Measurements from ENCODE around the gene AEBP1.

The AEBP1 gene

GRCh38 chr7:44085546-44085945, 18.6 kb upstream of the AEBP1 start:
- no peak for DNase-seq (ENCODE audit: low read depth, low spot score)
- H3K4me3 ChIP-seq: no peak overlapping the region
- no peaks in the 10 kb centered on the region for H3K9me3 ChIP-seq (ENCODE audit: low read depth, low read length)
- no peaks in the 10 kb centered on the region for H3K36me3 ChIP-seq (ENCODE audit: insufficient read depth, low read length)
- no peak overlapping the region for H3K9ac ChIP-seq (ENCODE audit: insufficient read length)
- TF ChIP-seq EZH2 (IDR thresholded peaks at IDR 0.05) (no peak), POLR2AphosphoS5 (IDR thresholded peaks at IDR 0.05; ENCODE audit: borderline replicate concordance, low read depth, low read length) (no peak), FOXP2 (optimal IDR thresholded peaks at IDR 0.05; ENCODE audit: control extremely low read depth, extremely low read length, insufficient read depth) (no peak)
- no peak overlapping the region for H3K27ac ChIP-seq

- no peak overlapping the region for H3K4me3 ChIP-seq
- H3K36me3 ChIP-seq (ENCODE audit: insufficient read depth, low read length): no peaks in the 10 kb centered on the region
- TF ChIP-seq FOXP2 (optimal IDR thresholded peaks at IDR 0.05; ENCODE audit: control extremely low read depth, extremely low read length, insufficient read depth) (no peak), POLR2AphosphoS5 (IDR thresholded peaks at IDR 0.05; ENCODE audit: borderline replicate concordance, low read depth, low read length) (no peak), EZH2 (IDR thresholded peaks at IDR 0.05) (no peak)
- no peak for DNase-seq (ENCODE audit: low read depth, low spot score)
- H3K9me3 ChIP-seq (ENCODE audit: low read depth, low read length): no peaks in the 10 kb centered on the region
- no peak overlapping the region for H3K27ac ChIP-seq
- no peak overlapping the region for H3K9ac ChIP-seq (ENCODE audit: insufficient read length)
These were observed 17.5 kb upstream of the AEBP1 start for GRCh38 chr7:44086627-44087026.

GRCh38 chr7:44087911-44088838, 16.0 kb upstream of the AEBP1 start:
- Histone ChIP-seq H3K4me3 (no peak overlapping the region), H3K9me3 (ENCODE audit: low read depth, low read length) (no peaks in the 10 kb centered on the region), H3K27ac (no peak overlapping the region), H3K36me3 (ENCODE audit: insufficient read depth, low read length) (no peaks in the 10 kb centered on the region), H3K9ac (ENCODE audit: insufficient read length) (no peak overlapping the region)
- TF ChIP-seq EZH2 (IDR thresholded peaks at IDR 0.05) (no peak), POLR2AphosphoS5 (IDR thresholded peaks at IDR 0.05; ENCODE audit: borderline replicate concordance, low read depth, low read length) (no peak), FOXP2 (optimal IDR thresholded peaks at IDR 0.05; ENCODE audit: control extremely low read depth, extremely low read length, insufficient read depth) (no peak)
- no peak for DNase-seq (ENCODE audit: low read depth, low spot score)

- no peaks in the 10 kb centered on the region for H3K36me3 ChIP-seq (ENCODE audit: insufficient read depth, low read length)
- no peak overlapping the region for H3K4me3 ChIP-seq
- DNase-seq (ENCODE audit: low read depth, low spot score): no peak
- TF ChIP-seq EZH2 (IDR thresholded peaks at IDR 0.05): no peak
- TF ChIP-seq FOXP2 (optimal IDR thresholded peaks at IDR 0.05; ENCODE audit: control extremely low read depth, extremely low read length, insufficient read depth): no peak
- no peak for TF ChIP-seq POLR2AphosphoS5 (IDR thresholded peaks at IDR 0.05; ENCODE audit: borderline replicate concordance, low read depth, low read length)
- H3K9me3 ChIP-seq (ENCODE audit: low read depth, low read length): no peaks in the 10 kb centered on the region
- H3K27ac ChIP-seq: no peak overlapping the region
- H3K9ac ChIP-seq (ENCODE audit: insufficient read length): no peak overlapping the region
These were observed 11.0 kb upstream of the AEBP1 start for GRCh38 chr7:44093102-44093641.

GRCh38 chr7:44094365-44094764, 9.8 kb upstream of the AEBP1 start:
- no peak overlapping the region for H3K27ac ChIP-seq
- H3K4me3 ChIP-seq: no peak overlapping the region

GRCh38 chr7:44094883-44095592, 9.1 kb upstream of the AEBP1 start:
- H3K9ac ChIP-seq (ENCODE audit: insufficient read length): no peak overlapping the region
- H3K9me3 ChIP-seq (ENCODE audit: low read depth, low read length): no peaks in the 10 kb centered on the region
- H3K27ac ChIP-seq: no peak overlapping the region
- H3K4me3 ChIP-seq: no peak overlapping the region
- TF ChIP-seq FOXP2 (optimal IDR thresholded peaks at IDR 0.05; ENCODE audit: control extremely low read depth, extremely low read length, insufficient read depth) (no peak), POLR2AphosphoS5 (IDR thresholded peaks at IDR 0.05; ENCODE audit: borderline replicate concordance, low read depth, low read length) (no peak), EZH2 (IDR thresholded peaks at IDR 0.05) (no peak)
- no peak for DNase-seq (ENCODE audit: low read depth, low spot score)
- H3K36me3 ChIP-seq (ENCODE audit: insufficient read depth, low read length): no peaks in the 10 kb centered on the region

More at GRCh38 chr7:44094365-44094764, 9.8 kb upstream of the AEBP1 start:
- H3K9ac ChIP-seq (ENCODE audit: insufficient read length): no peak overlapping the region
- H3K36me3 ChIP-seq (ENCODE audit: insufficient read depth, low read length): no peaks in the 10 kb centered on the region
- DNase-seq (ENCODE audit: low read depth, low spot score): no peak
- no peaks in the 10 kb centered on the region for H3K9me3 ChIP-seq (ENCODE audit: low read depth, low read length)
- no peak for TF ChIP-seq POLR2AphosphoS5 (IDR thresholded peaks at IDR 0.05; ENCODE audit: borderline replicate concordance, low read depth, low read length)
- TF ChIP-seq EZH2 (IDR thresholded peaks at IDR 0.05): no peak
- TF ChIP-seq FOXP2 (optimal IDR thresholded peaks at IDR 0.05; ENCODE audit: control extremely low read depth, extremely low read length, insufficient read depth): no peak

- Histone ChIP-seq H3K4me3 (no peak overlapping the region), H3K27ac (no peak overlapping the region)
These were observed 8.4 kb upstream of the AEBP1 start for GRCh38 chr7:44095781-44096180.

GRCh38 chr7:44096326-44096881, 7.7 kb upstream of the AEBP1 start:
- Histone ChIP-seq H3K36me3 (ENCODE audit: insufficient read depth, low read length) (no peaks in the 10 kb centered on the region), H3K9me3 (ENCODE audit: low read depth, low read length) (no peaks in the 10 kb centered on the region), H3K9ac (ENCODE audit: insufficient read length) (no peak overlapping the region), H3K4me3 (no peak overlapping the region), H3K27ac (no peak overlapping the region)
- TF ChIP-seq POLR2AphosphoS5 (IDR thresholded peaks at IDR 0.05; ENCODE audit: borderline replicate concordance, low read depth, low read length): no peak
- no peak for TF ChIP-seq EZH2 (IDR thresholded peaks at IDR 0.05)
- no peak for TF ChIP-seq FOXP2 (optimal IDR thresholded peaks at IDR 0.05; ENCODE audit: control extremely low read depth, extremely low read length, insufficient read depth)
- DNase-seq (ENCODE audit: low read depth, low spot score): no peak

More at GRCh38 chr7:44095781-44096180, 8.4 kb upstream of the AEBP1 start:
- no peaks in the 10 kb centered on the region for H3K36me3 ChIP-seq (ENCODE audit: insufficient read depth, low read length)
- DNase-seq (ENCODE audit: low read depth, low spot score): no peak
- no peak for TF ChIP-seq EZH2 (IDR thresholded peaks at IDR 0.05)
- no peak for TF ChIP-seq FOXP2 (optimal IDR thresholded peaks at IDR 0.05; ENCODE audit: control extremely low read depth, extremely low read length, insufficient read depth)
- TF ChIP-seq POLR2AphosphoS5 (IDR thresholded peaks at IDR 0.05; ENCODE audit: borderline replicate concordance, low read depth, low read length): no peak
- no peaks in the 10 kb centered on the region for H3K9me3 ChIP-seq (ENCODE audit: low read depth, low read length)
- H3K9ac ChIP-seq (ENCODE audit: insufficient read length): no peak overlapping the region
